OCI-LY3 (cell line): ENCODE results near the gene SLC22A3.

Experiments
- H2AFZ ChIP-seq: fragments of 200-600, 300-600 bp; shearing (Covaris generic); 2 replicates; pipeline ENCODE4 v1.6.0; 2014; ENCODE audit warnings: antibody characterized with exemption, low read depth, low read length
- H3K27ac ChIP-seq: fragments of 200-600, 300-600 bp; sonication (generic); 2 replicates; pipeline ENCODE4 v1.5.1; 2014; ENCODE audit warnings: mild to moderate bottlenecking, low read length, moderate library complexity, mixed read lengths
- H3K27me3 ChIP-seq: fragments of 200-600, 300-600 bp; sonication (generic); 2 replicates; pipeline ENCODE4 v1.6.1; 2014; ENCODE audit warnings: low read depth, low read length, mixed read lengths
- H3K36me3 ChIP-seq: fragments of 200-600, 300-600 bp; sonication (generic); replicated peaks from 2 replicates; pipeline ENCODE3; 2014; ENCODE audit warnings: low read depth, low read length, mixed read lengths
- H3K4me1 ChIP-seq: fragments of 300-600, 200-600 bp; sonication (generic); 2 replicates; pipeline ENCODE4 v1.6.1; 2014; ENCODE audit warnings: low read length, mixed read lengths
- H3K4me2 ChIP-seq: fragments of 200-600, 300-600 bp; sonication (generic); 2 replicates; pipeline ENCODE4 v1.6.1; 2014; ENCODE audit warnings: low read length, mixed read lengths
- H3K4me3 ChIP-seq: fragments of 300-600, 200-600 bp; sonication (generic); 2 replicates; pipeline ENCODE4 v1.5.1; 2014; ENCODE audit warnings: antibody characterized with exemption, mild to moderate bottlenecking, low read length, moderate library complexity
- H3K79me2 ChIP-seq: fragments of 300-600, 200-600 bp; shearing (Covaris generic); 2 replicates; pipeline ENCODE4 v1.6.1; 2014; ENCODE audit warnings: mild to moderate bottlenecking, low read length, mixed read lengths
- H3K9ac ChIP-seq: fragments of 300-600, 200-600 bp; shearing (Covaris generic); 2 replicates; pipeline ENCODE4 v1.6.0; 2014; ENCODE audit warnings: mild to moderate bottlenecking, low read length, moderate library complexity
- H3K9me3 ChIP-seq: fragments of 200-600, 300-600 bp; shearing (Covaris generic); 2 replicates; pipeline ENCODE4 v1.6.1; 2014; ENCODE audit warnings: low read length, mixed read lengths; ENCODE audit not compliant: insufficient read depth
- H4K20me1 ChIP-seq: fragments of 200-600, 300-600 bp; sonication (generic); 2 replicates; pipeline ENCODE4 v1.6.1; 2016; ENCODE audit warnings: low read length, mixed read lengths; ENCODE audit not compliant: insufficient read depth
- EZH2phosphoT487 ChIP-seq: fragments of 200-600 bp; shearing (Covaris generic); IDR thresholded peaks from 2 replicates; pipeline ENCODE4 v1.6.1; 2018; ENCODE audit warnings: antibody characterized with exemption, mixed run types, low read depth
- TF ChIP-seq, protein P1 (sequence below): fragments of 200-600, 300-600 bp; sonication (generic); IDR thresholded peaks from 2 replicates; pipeline ENCODE4 v1.5.1; 2014; ENCODE audit warnings: antibody characterized with exemption, low read length, low read depth

SLC22A3 gene

DNA sequence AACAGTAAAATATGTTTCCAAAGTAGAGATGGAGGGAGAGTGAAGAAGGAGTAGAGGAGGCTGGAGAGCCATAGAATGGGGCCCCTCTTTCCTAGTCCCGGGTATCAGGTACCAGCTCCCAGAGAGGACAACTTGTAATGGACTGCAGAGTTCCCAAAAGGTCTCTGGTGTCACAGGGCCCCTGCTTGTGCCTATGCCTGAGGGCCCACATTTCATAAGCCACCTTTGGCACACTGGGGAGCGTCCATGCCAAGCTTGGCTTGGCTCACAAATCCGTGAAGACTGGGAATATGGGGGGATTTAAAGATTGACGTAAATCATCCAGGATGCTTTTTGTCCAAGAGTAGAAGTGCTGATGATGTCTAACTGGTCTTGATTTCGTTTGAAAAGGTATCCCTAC, 16.4 kb upstream of the SLC22A3 start:
- Histone ChIP-seq H3K4me2 (no peak overlapping the region), H3K79me2 (no peaks in the 10 kb centered on the region), H4K20me1 (no peaks in the 10 kb centered on the region), H3K36me3 (no peaks in the 10 kb centered on the region), H3K4me3 (no peak overlapping the region), H3K9me3 (no peaks in the 10 kb centered on the region), H3K27me3 (peaks cover 11% of the 10 kb centered on the region), H3K27ac (no peak overlapping the region), H3K4me1 (no peaks in the 10 kb centered on the region), H2AFZ (no peak overlapping the region), H3K9ac (no peak overlapping the region)
- TF ChIP-seq, protein P1, sequence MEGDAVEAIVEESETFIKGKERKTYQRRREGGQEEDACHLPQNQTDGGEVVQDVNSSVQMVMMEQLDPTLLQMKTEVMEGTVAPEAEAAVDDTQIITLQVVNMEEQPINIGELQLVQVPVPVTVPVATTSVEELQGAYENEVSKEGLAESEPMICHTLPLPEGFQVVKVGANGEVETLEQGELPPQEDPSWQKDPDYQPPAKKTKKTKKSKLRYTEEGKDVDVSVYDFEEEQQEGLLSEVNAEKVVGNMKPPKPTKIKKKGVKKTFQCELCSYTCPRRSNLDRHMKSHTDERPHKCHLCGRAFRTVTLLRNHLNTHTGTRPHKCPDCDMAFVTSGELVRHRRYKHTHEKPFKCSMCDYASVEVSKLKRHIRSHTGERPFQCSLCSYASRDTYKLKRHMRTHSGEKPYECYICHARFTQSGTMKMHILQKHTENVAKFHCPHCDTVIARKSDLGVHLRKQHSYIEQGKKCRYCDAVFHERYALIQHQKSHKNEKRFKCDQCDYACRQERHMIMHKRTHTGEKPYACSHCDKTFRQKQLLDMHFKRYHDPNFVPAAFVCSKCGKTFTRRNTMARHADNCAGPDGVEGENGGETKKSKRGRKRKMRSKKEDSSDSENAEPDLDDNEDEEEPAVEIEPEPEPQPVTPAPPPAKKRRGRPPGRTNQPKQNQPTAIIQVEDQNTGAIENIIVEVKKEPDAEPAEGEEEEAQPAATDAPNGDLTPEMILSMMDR = no peak
- TF ChIP-seq EZH2phosphoT487 = no peak

DNA sequence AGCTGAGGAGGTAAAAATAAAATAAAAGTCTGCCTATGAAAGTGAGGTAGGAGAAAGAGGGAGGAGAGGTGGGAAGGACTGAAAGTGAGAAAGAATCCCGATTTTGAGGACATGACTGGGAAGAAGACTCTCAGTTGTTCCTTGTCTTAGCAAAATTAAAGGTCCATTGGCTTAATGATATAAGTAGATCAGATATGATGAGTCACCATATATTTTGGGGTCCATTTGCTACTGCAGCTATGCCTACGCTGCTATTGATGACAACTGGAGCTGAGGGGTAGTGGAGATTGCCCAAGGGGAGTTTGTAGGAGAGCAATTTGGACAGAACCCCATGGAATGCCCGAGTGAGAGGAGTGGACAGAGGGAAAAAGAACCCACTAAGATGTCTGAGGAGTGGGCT, 15.1 kb upstream of the SLC22A3 start:
- Histone ChIP-seq H2AFZ (no peak overlapping the region), H3K4me3 (no peak overlapping the region)
- TF ChIP-seq EZH2phosphoT487 = no peak
- TF ChIP-seq, protein P1 = no peak

DNA sequence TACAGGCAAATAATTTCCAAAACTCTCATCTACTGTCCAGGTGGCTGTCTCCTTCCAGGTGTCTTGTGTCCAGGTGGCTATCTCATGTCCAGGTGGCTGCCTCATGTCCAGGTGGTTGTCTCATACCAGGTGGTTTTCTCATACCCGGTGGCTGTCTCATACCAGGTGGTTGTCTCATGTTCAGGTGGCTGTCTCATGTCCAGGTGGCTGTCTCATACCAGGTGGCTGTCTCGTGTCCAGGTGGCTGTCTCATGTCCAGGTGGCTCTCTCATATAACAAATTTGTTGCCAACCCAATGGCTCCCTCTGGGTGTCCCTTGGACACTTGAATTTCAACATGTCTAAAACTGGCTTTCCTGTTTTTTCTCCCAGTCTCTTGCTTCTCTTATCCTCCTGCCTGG, 14.3 kb upstream of the SLC22A3 start:
- Histone ChIP-seq H3K27ac (no peak overlapping the region), H3K9me3 (no peaks in the 10 kb centered on the region), H3K9ac (no peak overlapping the region), H4K20me1 (no peaks in the 10 kb centered on the region), H3K79me2 (no peaks in the 10 kb centered on the region), H2AFZ (no peak overlapping the region), H3K27me3 (peaks cover 11% of the 10 kb centered on the region), H3K36me3 (no peaks in the 10 kb centered on the region), H3K4me3 (no peak overlapping the region), H3K4me2 (no peak overlapping the region), H3K4me1 (no peaks in the 10 kb centered on the region)
- no peak for TF ChIP-seq EZH2phosphoT487

More for the DNA sequence above, 15.1 kb upstream of the SLC22A3 start:
- Histone ChIP-seq H3K4me2 (no peak overlapping the region), H4K20me1 (no peaks in the 10 kb centered on the region), H3K4me1 (no peaks in the 10 kb centered on the region), H3K79me2 (no peaks in the 10 kb centered on the region), H3K9me3 (no peaks in the 10 kb centered on the region), H3K36me3 (no peaks in the 10 kb centered on the region), H3K9ac (no peak overlapping the region), H3K27me3 (peaks cover 11% of the 10 kb centered on the region), H3K27ac (no peak overlapping the region)

DNA sequence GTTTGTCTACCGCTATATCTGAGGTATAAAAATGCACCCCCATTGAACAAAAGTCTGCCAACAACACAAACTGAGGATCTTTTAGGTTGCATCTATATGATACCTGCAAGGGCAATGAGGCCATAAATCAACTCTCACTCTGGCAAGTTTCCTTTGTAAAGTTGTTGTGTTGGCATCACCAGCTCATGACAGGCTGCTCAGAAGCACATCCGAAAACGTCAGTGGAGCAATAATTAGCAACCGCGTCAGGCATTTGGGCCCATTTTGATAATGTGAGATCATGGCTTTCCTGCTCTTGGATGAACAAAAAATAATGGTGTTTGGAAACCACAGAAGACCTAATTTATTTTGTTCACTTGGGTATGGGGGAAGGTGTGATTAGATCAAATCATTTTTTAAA, 12.0 kb upstream of the SLC22A3 start:
- peaks cover 8% of the 10 kb centered on the region; the same call in 1 of the 2 replicates for H3K27me3 ChIP-seq
- TF ChIP-seq, protein P1 = no peak
- no peak for TF ChIP-seq EZH2phosphoT487
- H3K27ac ChIP-seq = no peak overlapping the region
- no peaks in the 10 kb centered on the region for H4K20me1 ChIP-seq
- no peak overlapping the region for H3K4me2 ChIP-seq
- H3K4me3 ChIP-seq = no peak overlapping the region
- no peaks in the 10 kb centered on the region for H3K9me3 ChIP-seq
- no peaks in the 10 kb centered on the region for H3K36me3 ChIP-seq
- no peak overlapping the region for H3K9ac ChIP-seq
- no peaks in the 10 kb centered on the region for H3K79me2 ChIP-seq
- no peaks in the 10 kb centered on the region for H3K4me1 ChIP-seq
- H2AFZ ChIP-seq = no peak overlapping the region

DNA sequence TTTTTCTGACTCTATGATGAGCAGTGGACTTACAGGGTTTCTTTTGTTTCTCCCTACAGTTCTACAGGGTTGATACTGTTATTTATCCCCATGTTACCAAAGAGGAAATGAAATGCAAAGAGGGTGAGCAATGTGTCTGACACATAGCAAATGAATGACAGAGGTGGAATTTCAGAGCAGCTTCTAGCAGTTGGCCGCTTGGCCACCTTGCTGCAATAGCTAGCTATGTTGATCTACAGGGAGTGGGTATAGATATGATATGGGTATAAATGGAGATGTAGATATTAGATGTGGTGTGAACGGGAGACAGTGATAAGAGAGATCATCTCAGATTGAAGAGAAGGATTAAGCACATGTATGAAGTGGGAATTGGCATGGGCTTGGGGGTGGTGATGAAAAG, 10.9 kb upstream of the SLC22A3 start:
- H2AFZ ChIP-seq = no peak overlapping the region
- H3K4me3 ChIP-seq = no peak overlapping the region
- no peak overlapping the region for H3K27ac ChIP-seq
- H3K36me3 ChIP-seq = no peaks in the 10 kb centered on the region
- H3K4me2 ChIP-seq = no peak overlapping the region
- H3K9ac ChIP-seq = no peak overlapping the region
- peaks cover 8% of the 10 kb centered on the region; the same call in 1 of the 2 replicates for H3K27me3 ChIP-seq
- TF ChIP-seq, protein P1 = no peak
- TF ChIP-seq EZH2phosphoT487 = no peak
- H3K4me1 ChIP-seq = no peaks in the 10 kb centered on the region
- no peaks in the 10 kb centered on the region for H3K79me2 ChIP-seq
- H4K20me1 ChIP-seq = no peaks in the 10 kb centered on the region
- no peaks in the 10 kb centered on the region for H3K9me3 ChIP-seq
